Lung (tissue), 12 donors: ENCODE data around the gene TSPAN18. TPM values are rescaled to one million over a fixed set of nuclear protein-coding genes. Genes with fewer than 3 reads are reported as not detected.

ENCODE experiments used
- ATAC-seq: fragments of 200-7000 bp; cut with Tn5 transposase; one replicate; pipeline ENCODE4 v1.9.1; 2020; ENCODE audit warnings: moderate number of reproducible peaks; ENCODE audit not compliant: insufficient read depth, low FRiP score
- DNase-seq, 3 donors: peaks; one replicate each; pipeline ENCODE4 v3.0.0-alpha.2; 2013 to 2017
- H3K27ac ChIP-seq, 2 donors: one replicate each; pipeline ENCODE4 v1.5.1; 2013; ENCODE audit warnings: mild to moderate bottlenecking in 2 of 2, moderate library complexity in 2 of 2, control low read depth in 1 of 2, inconsistent platforms in 1 of 2, low read depth in 1 of 2, low read length in 1 of 2
- H3K27me3 ChIP-seq, 3 donors: one replicate each; pipeline ENCODE4 v1.5.1; 2013; ENCODE audit warnings: low read length in 2 of 3; ENCODE audit not compliant: control insufficient read depth in 3 of 3, insufficient read depth in 3 of 3
- H3K36me3 ChIP-seq, 4 donors: one replicate each; pipeline ENCODE4 v1.5.1; 2013; ENCODE audit warnings: low read length in 4 of 4, mild to moderate bottlenecking in 1 of 4, moderate library complexity in 1 of 4; ENCODE audit not compliant: control insufficient read depth in 4 of 4, insufficient read depth in 4 of 4
- H3K4me1 ChIP-seq, 5 donors: one replicate each; pipeline ENCODE4 v1.5.1; 2013; ENCODE audit warnings: low read length in 5 of 5, mild to moderate bottlenecking in 2 of 5, moderate library complexity in 1 of 5; ENCODE audit not compliant: control insufficient read depth in 5 of 5, insufficient read depth in 5 of 5
- H3K4me3 ChIP-seq: one replicate; pipeline ENCODE4 v1.5.1; 2013; ENCODE audit warnings: mild to moderate bottlenecking, control low read depth, moderate library complexity
- H3K9ac ChIP-seq, 2 donors: one replicate each; pipeline ENCODE4 v1.5.1; 2013; ENCODE audit warnings: low read length in 2 of 2, control low read depth in 1 of 2; ENCODE audit not compliant: insufficient read depth in 1 of 2
- H3K9me3 ChIP-seq, 4 donors: one replicate each; pipeline ENCODE4 v1.5.1; 2013; ENCODE audit warnings: low read length in 3 of 4, mild to moderate bottlenecking in 1 of 4, moderate library complexity in 1 of 4; ENCODE audit not compliant: control insufficient read depth in 4 of 4, insufficient read depth in 3 of 4
- CTCF ChIP-seq: IDR thresholded peaks from 2 replicates; pipeline ENCODE4 v1.5.1; 2012; ENCODE audit warnings: mild to moderate bottlenecking; ENCODE audit errors: control extremely low read depth, extremely low read depth
- WGBS, 2 donors: extraction: QIAGEN DNeasy Blood & Tissue Kit; methylation state at CpG; one replicate each; pipeline ENCODE4 v1.1.7; 2013; 5-methylcytosine and 5-hydroxymethylcytosine counted together
- polyA plus RNA-seq, 2 donors: library from polyadenylated mRNA; stranded (reverse); fragments of 200-250 nt; gene quantifications; one replicate each; pipeline ENCODE4 v1.2.1, GENCODE V29; 2013
- total RNA-seq, 2 donors: library from RNA; depleted of rRNA in 1 of 2; stranded (reverse); fragments of >200 nt in 1 of 2; gene quantifications; one replicate each; pipeline ENCODE4 v1.2.1, GENCODE V29; 2014 to 2021
- donor health status: control.
- donor health status: control.
- donor health status: Bipolar disorder and iron deficiency.
- donor health status: healthy.
- donor health status: DM: yes; HTN: yes; CAD: no.

Gene TSPAN18
- total and polyA plus RNA-seq, 4 donors: 8.3 to 40.7 (median 21.4) TPM

- peak; percentile 5 for TF ChIP-seq CTCF
- peaks cover 0 to 17% (median 0%) of the 10 kb centered on the region in 5 donors for H3K4me1 ChIP-seq
- DNase-seq: peak; percentile 57 to 70 (median 67)
- peak overlapping the region in 1 of 2 donors; percentile 76 for H3K27ac ChIP-seq
- peak overlapping the region in 1 of 2 donors; percentile 60 for H3K9ac ChIP-seq
- peaks cover 0 to 10% (median 0%) of the 10 kb centered on the region in 4 donors for H3K36me3 ChIP-seq
- H3K4me3 ChIP-seq: peak overlapping the region; percentile 78
- WGBS, 2 donors: 5 to 6% methylated on average over 47 to 57 of the region's 57 CpGs
- no peaks in the 10 kb centered on the region for H3K9me3 ChIP-seq
- H3K27me3 ChIP-seq: no peaks in the 10 kb centered on the region
- peak; percentile 28 for ATAC-seq
Observed at GRCh38 chr11:44949160-44950030, 222.6 kb downstream of the TSPAN18 start.

GRCh38 chr11:44950031-44950624 is 223.4 kb downstream of the TSPAN18 start:
- Histone ChIP-seq H3K9me3 (no peaks in the 10 kb centered on the region), H3K4me3 (peak overlapping the region; percentile 78), H3K27me3 (no peaks in the 10 kb centered on the region), H3K9ac (peak overlapping the region; percentile 60 to 72), H3K27ac (peak overlapping the region; percentile 71 to 76), H3K36me3 (peaks cover 0 to 10% (median 0%) of the 10 kb centered on the region in 4 donors), H3K4me1 (peaks cover 0 to 20% (median 5%) of the 10 kb centered on the region in 5 donors)
- WGBS, 2 donors: 0 to 1% methylated on average over 42 to 63 of the region's 63 CpGs
- no peak for TF ChIP-seq CTCF
- DNase-seq (peak; percentile 54 to 68 (median 66)), ATAC-seq (no peak)

GRCh38 chr11:44950625-44951476 is 224.1 kb downstream of the TSPAN18 start, which contains the start of gene TP53I11:
Gene TP53I11, minus strand, starts transcription at chr11:44950883. Its CDS starts 12,548 bp downstream, at chr11:44938335.
- 8 to 19% methylated on average over 38 to 83 of the region's 83 CpGs for WGBS, 2 donors
- Histone ChIP-seq H3K9ac (peak within 1 kb of the TSS; percentile 60 to 72), H3K36me3 (peaks cover 0 to 9% (median 0%) of the 10 kb centered on the region in 4 donors), H3K4me3 (peak within 1 kb of the TSS; percentile 78), H3K27ac (peak within 1 kb of the TSS; percentile 71 to 76), H3K4me1 (peaks cover 0 to 24% (median 5%) of the 10 kb centered on the region in 5 donors), H3K9me3 (no peaks in the 10 kb centered on the region), H3K27me3 (no peaks in the 10 kb centered on the region)
- DNase-seq (peak; percentile 69 to 88 (median 83)), ATAC-seq (peak; percentile 91)
- no peak for TF ChIP-seq CTCF
